ENCODE measurements around the gene MARCO. TPM values are rescaled to one million over a fixed set of nuclear protein-coding genes. Genes with fewer than 3 reads are reported as not detected.

Gene MARCO
- total and polyA plus RNA-seq, 2 donors (not counting 3 experiments of a cell fraction or from before 2014, with no cell fraction given): not detected

GRCh38 chr2:118979152-118979861, 37.3 kb downstream of the MARCO start:
- intact Hi-C loops (cut with micrococcal nuclease): no loop called here
- H3K9ac ChIP-seq (replicated peaks; ENCODE audit: extremely low read depth, insufficient read depth, low read length): no peak overlapping the region
- H3K27me3 ChIP-seq (ENCODE audit: control insufficient read depth in 2 of 2, insufficient read depth in 2 of 2, low read length in 2 of 2): no peaks in the 10 kb centered on the region
- no peaks in the 10 kb centered on the region for H3K9me1 ChIP-seq (replicated peaks; ENCODE audit: control insufficient read depth, extremely low read depth, insufficient read depth, low read length)
- H2AFZ ChIP-seq (ENCODE audit: low read depth, low read length): no peak overlapping the region
- CTCF ChIA-PET: no interaction called here
- POLR2A ChIA-PET: no interaction called here
- H3K4me3 ChIP-seq (replicated peaks in 1 of 3; ENCODE audit: insufficient read depth in 1 of 3, low read depth in 1 of 3, low read length in 3 of 3): no peak overlapping the region
- H3K4me1 ChIP-seq (ENCODE audit: control insufficient read depth, extremely low read depth, insufficient read depth, low read length): no peaks in the 10 kb centered on the region
- no peak for DNase-seq (ENCODE audit: low read depth, low spot score)
- dilution Hi-C loops (cut with MboI; ENCODE audit: extremely low pct_ligation_motif_present, low sequenced_read_pairs): no loop called here
- no peak overlapping the region for H3K4me2 ChIP-seq (ENCODE audit: insufficient read depth, low read length)
- no peaks in the 10 kb centered on the region for H3K79me2 ChIP-seq (ENCODE audit: control insufficient read depth, insufficient read depth, low read length)
- no peaks in the 10 kb centered on the region for H3K36me3 ChIP-seq (ENCODE audit: control insufficient read depth in 2 of 2, extremely low read depth in 1 of 2, insufficient read depth in 2 of 2, low read length in 2 of 2)
- FAIRE-seq: no peak
- no peak overlapping the region for H3K27ac ChIP-seq (ENCODE audit: insufficient read depth, low read depth, low read length)
- H4K20me1 ChIP-seq (replicated peaks; ENCODE audit: control insufficient read depth, extremely low read depth, insufficient read depth, low read length): no peaks in the 10 kb centered on the region
- BruUV-seq (replicated peaks): no TSS peak
- no peak for TF ChIP-seq POLR2A (IDR thresholded peaks at IDR 0.05; ENCODE audit: low read depth, low read length)
- no peak for TF ChIP-seq MYC (IDR thresholded peaks at IDR 0.05; ENCODE audit: low read depth, low read length)
- TF ChIP-seq JUN (IDR thresholded peaks at IDR 0.05; ENCODE audit: borderline replicate concordance, insufficient read depth, insufficient read length, low read depth): no peak
- no peak for TF ChIP-seq EZH2 (IDR thresholded peaks at IDR 0.05; ENCODE audit: borderline replicate concordance, low read depth, low read length, severe bottlenecking)
- no peak for TF ChIP-seq POLR2AphosphoS5 (IDR thresholded peaks at IDR 0.05; ENCODE audit: insufficient read depth, low read depth, low read length)
- TF ChIP-seq FOS (IDR thresholded peaks at IDR 0.05; ENCODE audit: borderline replicate concordance, insufficient read depth, low read length): no peak
- no peak for TF ChIP-seq MAX (IDR thresholded peaks at IDR 0.05; ENCODE audit: insufficient read depth, insufficient read length)
- no peak for TF ChIP-seq GATA2 (IDR thresholded peaks at IDR 0.05; ENCODE audit: insufficient read depth, insufficient read length, low read depth, low read length)
- no peak for TF ChIP-seq CTCF (IDR thresholded peaks at IDR 0.05; ENCODE audit: extremely low read depth in 1 of 2, insufficient read depth in 1 of 2, low read depth in 1 of 2, low read length in 2 of 2)
- no peaks in the 10 kb centered on the region for H3K9me3 ChIP-seq (replicated peaks; ENCODE audit: control insufficient read depth, insufficient read depth, low read length)
